ENCODE results near the gene POU4F2. TPM values are rescaled to one million over a fixed set of nuclear protein-coding genes. Genes with fewer than 3 reads are reported as not detected.

POU4F2 gene
- polyA plus RNA-seq, 3 donors, result not detected

DNA sequence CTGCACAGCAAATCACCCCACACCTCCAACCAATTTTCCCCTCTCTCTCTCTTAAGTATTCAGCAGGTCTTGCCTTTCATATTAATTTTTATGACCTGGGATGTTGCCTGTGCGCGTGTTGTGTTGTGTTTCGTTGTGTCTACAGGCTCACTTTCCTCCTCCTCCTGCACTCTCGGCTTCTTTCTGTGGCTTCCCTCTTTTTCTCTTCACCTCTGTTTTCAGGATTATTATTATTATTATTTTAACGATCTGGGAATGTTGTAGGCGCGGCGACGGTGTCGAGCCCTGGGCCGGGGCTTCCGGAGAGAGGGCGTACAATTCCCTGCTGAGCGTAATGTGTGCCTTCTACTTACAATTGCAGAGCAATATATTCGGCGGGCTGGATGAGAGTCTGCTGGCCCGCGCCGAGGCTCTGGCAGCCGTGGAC, 826 bp downstream of the POU4F2 start:
- H3K27ac ChIP-seq (ENCODE audit: low read depth in 1 of 2, low read length in 2 of 2), result no peak overlapping the region
- Mint-ChIP-seq H3K27ac (peak overlapping the region in 1 of 7 donors; percentile 51), H3K4me3 (peak overlapping the region in 1 of 2 donors; percentile 80), H3K4me1 (no peaks in the 10 kb centered on the region), H3K9me3 (peaks cover 3 to 38% (median 21%) of the 10 kb centered on the region in 7 donors), H3K36me3 (peaks cover 0 to 5% of the 10 kb centered on the region in 2 donors), H3K27me3 (ENCODE audit: low read depth in 3 of 3) (peaks cover 75 to 93% (median 82%) of the 10 kb centered on the region in 3 donors)
- no peaks in the 10 kb centered on the region for H3K79me2 ChIP-seq (ENCODE audit: insufficient read depth, low read length)
- no peaks in the 10 kb centered on the region for H3K36me3 ChIP-seq (replicated peaks in 1 of 2; ENCODE audit: control insufficient read depth in 1 of 2, insufficient read depth in 2 of 2, low read length in 2 of 2)
- H3K4me2 ChIP-seq (replicated peaks; ENCODE audit: extremely low read depth, low read length, poor library complexity, severe bottlenecking), result no peak overlapping the region
- H3K4me3 ChIP-seq (replicated peaks in 1 of 3; ENCODE audit: low read depth in 2 of 3, low read length in 3 of 3), result no peak overlapping the region
- H2AFZ ChIP-seq (ENCODE audit: insufficient read depth, low read depth, low read length, poor library complexity, severe bottlenecking), result no peak overlapping the region
- no peaks in the 10 kb centered on the region for H4K20me1 ChIP-seq (ENCODE audit: insufficient read depth, low read length)
- intact Hi-C loops (cut with micrococcal nuclease), result no loop called here
- H3K9me3 ChIP-seq (replicated peaks in 1 of 2; ENCODE audit: control insufficient read depth in 1 of 2, insufficient read depth in 1 of 2, low read length in 2 of 2), result peaks cover 4 to 37% of the 10 kb centered on the region in 2 donors
- H3K9ac ChIP-seq (ENCODE audit: insufficient read depth, low read length, poor library complexity, severe bottlenecking), result no peak overlapping the region
- WGBS (ENCODE audit: insufficient coverage), result 3% methylated on average over 15 of the region's 20 CpGs
- H3K4me1 ChIP-seq (ENCODE audit: control insufficient read depth in 1 of 2, insufficient read depth in 2 of 2, low read length in 2 of 2), result no peaks in the 10 kb centered on the region
- TF ChIP-seq, protein P1, sequence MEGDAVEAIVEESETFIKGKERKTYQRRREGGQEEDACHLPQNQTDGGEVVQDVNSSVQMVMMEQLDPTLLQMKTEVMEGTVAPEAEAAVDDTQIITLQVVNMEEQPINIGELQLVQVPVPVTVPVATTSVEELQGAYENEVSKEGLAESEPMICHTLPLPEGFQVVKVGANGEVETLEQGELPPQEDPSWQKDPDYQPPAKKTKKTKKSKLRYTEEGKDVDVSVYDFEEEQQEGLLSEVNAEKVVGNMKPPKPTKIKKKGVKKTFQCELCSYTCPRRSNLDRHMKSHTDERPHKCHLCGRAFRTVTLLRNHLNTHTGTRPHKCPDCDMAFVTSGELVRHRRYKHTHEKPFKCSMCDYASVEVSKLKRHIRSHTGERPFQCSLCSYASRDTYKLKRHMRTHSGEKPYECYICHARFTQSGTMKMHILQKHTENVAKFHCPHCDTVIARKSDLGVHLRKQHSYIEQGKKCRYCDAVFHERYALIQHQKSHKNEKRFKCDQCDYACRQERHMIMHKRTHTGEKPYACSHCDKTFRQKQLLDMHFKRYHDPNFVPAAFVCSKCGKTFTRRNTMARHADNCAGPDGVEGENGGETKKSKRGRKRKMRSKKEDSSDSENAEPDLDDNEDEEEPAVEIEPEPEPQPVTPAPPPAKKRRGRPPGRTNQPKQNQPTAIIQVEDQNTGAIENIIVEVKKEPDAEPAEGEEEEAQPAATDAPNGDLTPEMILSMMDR (IDR thresholded peaks at IDR 0.05), result no peak
- H3K27me3 ChIP-seq (ENCODE audit: control insufficient read depth in 2 of 2, insufficient read depth in 2 of 2, low read length in 2 of 2), result peaks cover 72 to 99% of the 10 kb centered on the region in 2 donors
- DNase-seq, result no peak

DNA sequence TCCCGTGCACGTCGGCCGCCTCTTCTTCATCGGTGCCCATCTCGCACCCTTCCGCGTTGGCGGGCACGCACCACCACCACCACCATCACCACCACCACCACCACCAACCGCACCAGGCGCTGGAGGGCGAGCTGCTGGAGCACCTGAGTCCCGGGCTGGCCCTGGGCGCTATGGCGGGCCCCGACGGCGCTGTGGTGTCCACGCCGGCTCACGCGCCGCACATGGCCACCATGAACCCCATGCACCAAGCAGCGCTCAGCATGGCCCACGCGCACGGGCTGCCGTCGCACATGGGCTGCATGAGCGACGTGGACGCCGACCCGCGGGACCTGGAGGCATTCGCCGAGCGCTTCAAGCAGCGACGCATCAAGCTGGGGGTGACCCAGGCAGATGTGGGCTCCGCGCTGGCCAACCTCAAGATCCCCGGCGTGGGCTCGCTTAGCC, 1.4 kb downstream of the POU4F2 start:
- 9% methylated on average over 46 of the region's 46 CpGs for WGBS (ENCODE audit: insufficient coverage)
- peak overlapping the region in 1 of 2 donors; percentile 80 for H3K4me3 Mint-ChIP-seq
- H3K9ac ChIP-seq (ENCODE audit: insufficient read depth, low read length, poor library complexity, severe bottlenecking), result no peak overlapping the region
- H3K79me2 ChIP-seq (ENCODE audit: insufficient read depth, low read length), result no peaks in the 10 kb centered on the region
- H3K9me3 ChIP-seq (replicated peaks in 1 of 2; ENCODE audit: control insufficient read depth in 1 of 2, insufficient read depth in 1 of 2, low read length in 2 of 2), result peaks cover 4 to 37% of the 10 kb centered on the region in 2 donors
- intact Hi-C loops (cut with micrococcal nuclease), result no loop called here
- TF ChIP-seq, protein P1 (IDR thresholded peaks at IDR 0.05), result no peak
- DNase-seq, result no peak
- H3K4me3 ChIP-seq (replicated peaks in 1 of 3; ENCODE audit: low read depth in 2 of 3, low read length in 3 of 3), result no peak overlapping the region
- peaks cover 0 to 5% of the 10 kb centered on the region in 2 donors for H3K36me3 Mint-ChIP-seq
- no peak overlapping the region for H3K27ac ChIP-seq (ENCODE audit: low read depth in 1 of 2, low read length in 2 of 2)
- no peaks in the 10 kb centered on the region for H3K4me1 ChIP-seq (ENCODE audit: control insufficient read depth in 1 of 2, insufficient read depth in 2 of 2, low read length in 2 of 2)
- no peaks in the 10 kb centered on the region for H4K20me1 ChIP-seq (ENCODE audit: insufficient read depth, low read length)
- peaks cover 67 to 99% of the 10 kb centered on the region in 2 donors for H3K27me3 ChIP-seq (ENCODE audit: control insufficient read depth in 2 of 2, insufficient read depth in 2 of 2, low read length in 2 of 2)
- no peaks in the 10 kb centered on the region for H3K36me3 ChIP-seq (replicated peaks in 1 of 2; ENCODE audit: control insufficient read depth in 1 of 2, insufficient read depth in 2 of 2, low read length in 2 of 2)
- no peak overlapping the region for H3K4me2 ChIP-seq (replicated peaks; ENCODE audit: extremely low read depth, low read length, poor library complexity, severe bottlenecking)
- H2AFZ ChIP-seq (ENCODE audit: insufficient read depth, low read depth, low read length, poor library complexity, severe bottlenecking), result no peak overlapping the region
- peak overlapping the region in 1 of 7 donors; percentile 51 for H3K27ac Mint-ChIP-seq
- H3K27me3 Mint-ChIP-seq (ENCODE audit: low read depth in 3 of 3), result peaks cover 69 to 93% (median 77%) of the 10 kb centered on the region in 3 donors
- H3K9me3 Mint-ChIP-seq, result peaks cover 3 to 36% (median 16%) of the 10 kb centered on the region in 7 donors
- H3K4me1 Mint-ChIP-seq, result no peaks in the 10 kb centered on the region
